ENCODE results near the gene UBD. TPM values are rescaled to one million over a fixed set of nuclear protein-coding genes. Genes with fewer than 3 reads are reported as not detected.

The UBD gene
- total RNA-seq = 158 TPM
- polyA plus RNA-seq = 155 TPM
- long read RNA-seq, donor 1, transcript UBD-203 (2 exons, 1,087 nt) = major isoform, 12 of 12 reads
- long read RNA-seq, donor 1, partial matches to known transcripts = 0 of 12 reads
- long read RNA-seq, donor 1, other reads (novel, unspliced or antisense) = 0 of 12 reads
- long read RNA-seq, donor 2 = 0 reads
- long read RNA-seq, donor 3, transcript UBD-203 (2 exons, 1,087 nt) = major isoform, 90 of 98 reads
- long read RNA-seq, donor 3, partial matches to known transcripts = 0 of 98 reads
- long read RNA-seq, donor 3, other reads (novel, unspliced or antisense) = 8 of 98 reads
- long read RNA-seq, donor 4, transcript UBD-203 (2 exons, 1,087 nt) = major isoform, 54 of 54 reads
- long read RNA-seq, donor 4, partial matches to known transcripts = 0 of 54 reads
- long read RNA-seq, donor 4, other reads (novel, unspliced or antisense) = 0 of 54 reads
- long read RNA-seq, donor 5, transcript UBD-203 (2 exons, 1,087 nt) = major isoform, 138 of 191 reads
- long read RNA-seq, donor 5, partial matches to known transcripts = 53 of 191 reads
- long read RNA-seq, donor 5, other reads (novel, unspliced or antisense) = 0 of 191 reads
- long read RNA-seq, donor 6, transcript UBD-203 (2 exons, 1,087 nt) = major isoform, 45 of 45 reads
- long read RNA-seq, donor 6, partial matches to known transcripts = 0 of 45 reads
- long read RNA-seq, donor 6, other reads (novel, unspliced or antisense) = 0 of 45 reads
- long read RNA-seq, donor 7, transcript UBD-203 (2 exons, 1,087 nt) = major isoform, 53 of 53 reads
- long read RNA-seq, donor 7, partial matches to known transcripts = 0 of 53 reads
- long read RNA-seq, donor 7, other reads (novel, unspliced or antisense) = 0 of 53 reads
- long read RNA-seq, donor 8, transcript UBD-203 (2 exons, 1,087 nt) = major isoform, 24 of 24 reads
- long read RNA-seq, donor 8, partial matches to known transcripts = 0 of 24 reads
- long read RNA-seq, donor 8, other reads (novel, unspliced or antisense) = 0 of 24 reads
- long read RNA-seq, donor 9, transcript UBD-203 (2 exons, 1,087 nt) = major isoform, 29 of 29 reads
- long read RNA-seq, donor 9, partial matches to known transcripts = 0 of 29 reads
- long read RNA-seq, donor 9, other reads (novel, unspliced or antisense) = 0 of 29 reads
- long read RNA-seq, donor 10, transcript UBD-203 (2 exons, 1,087 nt) = major isoform, 37 of 43 reads
- long read RNA-seq, donor 10, partial matches to known transcripts = 0 of 43 reads
- long read RNA-seq, donor 10, other reads (novel, unspliced or antisense) = 6 of 43 reads

DNA sequence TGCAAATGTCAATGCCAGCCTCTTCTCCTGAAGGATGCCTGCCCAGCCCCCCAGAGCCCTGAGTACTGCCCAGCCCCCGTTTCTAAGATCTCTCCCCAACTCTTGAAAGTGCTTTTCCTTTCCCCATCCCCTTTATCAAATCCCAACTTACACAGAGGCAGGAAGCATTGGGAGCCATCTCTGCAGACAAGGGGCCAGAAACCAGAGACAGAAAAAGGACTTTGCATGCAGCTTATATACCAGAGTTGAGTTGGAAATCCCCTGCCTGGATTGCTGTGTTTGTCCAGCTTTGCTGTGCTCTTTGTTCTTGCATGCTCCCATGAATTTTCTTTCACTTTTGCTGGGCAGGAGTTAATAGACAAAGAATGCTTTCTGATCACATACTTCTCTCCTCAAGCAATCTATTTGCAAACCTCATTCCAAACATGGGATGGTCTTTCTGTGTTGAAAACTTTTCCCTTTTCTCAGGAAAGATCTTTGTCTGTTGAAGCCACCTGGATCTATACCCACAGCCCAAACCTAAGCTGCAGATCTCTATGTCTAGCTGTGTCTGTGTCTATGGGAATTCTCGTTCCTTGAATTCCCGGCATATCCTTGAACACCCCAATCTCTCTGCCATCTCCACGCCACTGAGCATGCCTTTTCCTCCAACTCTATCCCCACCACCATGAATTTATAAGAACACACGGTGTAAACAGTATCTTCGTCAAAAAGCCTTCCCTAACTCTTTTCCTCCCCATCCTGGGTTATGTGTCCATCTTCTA, at the start of gene UBD:
UBD (minus strand) TSS at position 209 of the 764 bp plus-strand sequence; CDS start at position 178, 31 bp downstream.
- DNase-seq (ENCODE audit: low read depth in 6 of 9, low spot score in 9 of 9) = peak in 1 of 9 donors; percentile 8
- Histone ChIP-seq H3K4me3 (ENCODE audit: low read length in 2 of 2) (no peak within 1 kb of the TSS), H3K27ac (ENCODE audit: low read depth in 1 of 2, low read length in 1 of 2) (peak within 1 kb of the TSS in 1 of 2 donors; percentile 15), H3K27me3 (ENCODE audit: control insufficient read depth in 2 of 2, insufficient read depth in 1 of 2, low read length in 1 of 2) (peaks cover 2 to 15% of the 10 kb centered on the region in 2 donors), H3K4me1 (ENCODE audit: control insufficient read depth in 2 of 2, insufficient read depth in 2 of 2, low read length in 2 of 2) (peaks cover 0 to 2% of the 10 kb centered on the region in 2 donors), H3K9me3 (ENCODE audit: control insufficient read depth in 2 of 2, insufficient read depth in 1 of 2, low read length in 1 of 2) (no peaks in the 10 kb centered on the region), H3K36me3 (ENCODE audit: control insufficient read depth in 2 of 2, insufficient read depth in 2 of 2, low read length in 1 of 2) (no peaks in the 10 kb centered on the region)
- WGBS = 91% methylated on average over 6 of the region's 6 CpGs

DNA sequence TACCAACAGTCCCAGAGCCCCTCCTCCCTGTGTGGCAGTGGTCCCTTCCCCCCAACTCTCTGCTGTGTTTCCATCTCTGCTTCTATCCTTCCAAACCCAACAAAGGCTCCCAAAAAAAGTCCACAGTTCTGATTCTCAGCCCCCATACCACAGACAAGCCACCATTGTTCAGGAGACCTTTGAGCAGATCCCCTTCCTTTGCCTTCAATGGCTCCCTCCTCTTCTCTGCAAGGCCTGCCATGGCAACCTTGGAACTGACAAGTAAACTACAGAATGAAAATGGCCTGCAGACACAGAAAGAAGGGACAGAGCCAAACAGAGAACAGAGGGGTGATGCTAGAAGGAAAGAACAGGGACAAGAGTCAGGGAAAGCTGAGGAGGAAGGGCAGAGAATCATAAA, 48.6 kb upstream of the UBD start:
- H3K27ac ChIP-seq (ENCODE audit: low read depth in 1 of 2, low read length in 1 of 2) = no peak overlapping the region
- no peaks in the 10 kb centered on the region for H3K9me3 ChIP-seq (ENCODE audit: control insufficient read depth in 2 of 2, insufficient read depth in 1 of 2, low read length in 1 of 2)
- H3K36me3 ChIP-seq (ENCODE audit: control insufficient read depth in 2 of 2, insufficient read depth in 2 of 2, low read length in 1 of 2) = peaks cover 0 to 3% of the 10 kb centered on the region in 2 donors
- no peaks in the 10 kb centered on the region for H3K4me1 ChIP-seq (ENCODE audit: control insufficient read depth in 2 of 2, insufficient read depth in 2 of 2, low read length in 2 of 2)
- no peak for DNase-seq (ENCODE audit: low read depth in 6 of 9, low spot score in 9 of 9)
- no peaks in the 10 kb centered on the region for H3K27me3 ChIP-seq (ENCODE audit: control insufficient read depth in 2 of 2, insufficient read depth in 1 of 2, low read length in 1 of 2)
- H3K4me3 ChIP-seq (ENCODE audit: low read length in 2 of 2) = no peak overlapping the region

DNA sequence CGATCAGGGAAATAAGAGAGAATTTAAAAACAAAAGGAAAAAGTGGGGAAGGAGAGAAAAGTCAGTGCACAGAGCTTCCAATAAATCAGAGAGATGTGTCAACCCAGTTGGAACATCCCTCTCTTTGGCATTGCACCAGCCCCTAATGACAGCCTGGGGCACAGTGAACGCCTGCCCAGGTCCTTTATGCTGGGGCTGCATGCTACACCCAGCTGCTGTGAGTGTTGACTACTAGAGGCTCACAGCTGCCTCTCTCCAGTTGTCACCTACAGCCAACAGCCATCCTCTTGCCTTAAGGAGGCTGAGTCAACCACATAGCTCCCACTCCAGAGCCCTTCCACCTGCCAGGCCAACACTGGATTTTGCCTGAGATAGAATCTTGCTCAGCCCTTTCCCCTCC, 44.4 kb upstream of the UBD start:
- Histone ChIP-seq H3K4me3 (ENCODE audit: low read length in 2 of 2) (no peak overlapping the region), H3K4me1 (ENCODE audit: control insufficient read depth in 2 of 2, insufficient read depth in 2 of 2, low read length in 2 of 2) (no peaks in the 10 kb centered on the region), H3K27ac (ENCODE audit: low read depth in 1 of 2, low read length in 1 of 2) (no peak overlapping the region), H3K27me3 (ENCODE audit: control insufficient read depth in 2 of 2, insufficient read depth in 1 of 2, low read length in 1 of 2) (no peaks in the 10 kb centered on the region), H3K36me3 (ENCODE audit: control insufficient read depth in 2 of 2, insufficient read depth in 2 of 2, low read length in 1 of 2) (no peaks in the 10 kb centered on the region), H3K9me3 (ENCODE audit: control insufficient read depth in 2 of 2, insufficient read depth in 1 of 2, low read length in 1 of 2) (no peaks in the 10 kb centered on the region)
- WGBS = 99% methylated on average over 2 of the region's 2 CpGs
- DNase-seq (ENCODE audit: low read depth in 6 of 9, low spot score in 9 of 9) = no peak

DNA sequence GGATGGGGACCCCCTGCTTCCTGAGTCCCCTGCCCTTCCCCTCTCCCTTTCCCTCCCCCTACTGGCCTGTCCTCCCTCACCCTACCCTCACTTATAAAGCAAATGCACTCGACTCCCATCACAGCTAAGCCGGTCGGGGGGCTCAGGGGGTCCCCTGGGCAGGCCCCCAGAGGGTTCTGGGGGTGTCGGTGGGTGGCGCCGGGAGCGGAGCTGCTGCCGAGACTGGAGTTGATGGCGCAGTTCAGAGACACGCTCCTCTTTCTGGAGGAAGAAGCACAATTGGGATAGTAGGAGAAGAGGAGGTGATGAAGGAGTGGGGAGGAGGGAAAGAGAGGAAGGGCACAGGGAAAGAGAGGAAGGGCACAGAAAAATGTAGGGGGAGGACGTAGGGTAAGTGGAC, 43.9 kb upstream of the UBD start:
- 95% methylated on average over 11 of the region's 11 CpGs for WGBS
- Histone ChIP-seq H3K27me3 (ENCODE audit: control insufficient read depth in 2 of 2, insufficient read depth in 1 of 2, low read length in 1 of 2) (no peaks in the 10 kb centered on the region), H3K4me3 (ENCODE audit: low read length in 2 of 2) (no peak overlapping the region), H3K36me3 (ENCODE audit: control insufficient read depth in 2 of 2, insufficient read depth in 2 of 2, low read length in 1 of 2) (no peaks in the 10 kb centered on the region), H3K9me3 (ENCODE audit: control insufficient read depth in 2 of 2, insufficient read depth in 1 of 2, low read length in 1 of 2) (no peaks in the 10 kb centered on the region), H3K27ac (ENCODE audit: low read depth in 1 of 2, low read length in 1 of 2) (no peak overlapping the region), H3K4me1 (ENCODE audit: control insufficient read depth in 2 of 2, insufficient read depth in 2 of 2, low read length in 2 of 2) (no peaks in the 10 kb centered on the region)
- DNase-seq (ENCODE audit: low read depth in 6 of 9, low spot score in 9 of 9) = no peak

DNA sequence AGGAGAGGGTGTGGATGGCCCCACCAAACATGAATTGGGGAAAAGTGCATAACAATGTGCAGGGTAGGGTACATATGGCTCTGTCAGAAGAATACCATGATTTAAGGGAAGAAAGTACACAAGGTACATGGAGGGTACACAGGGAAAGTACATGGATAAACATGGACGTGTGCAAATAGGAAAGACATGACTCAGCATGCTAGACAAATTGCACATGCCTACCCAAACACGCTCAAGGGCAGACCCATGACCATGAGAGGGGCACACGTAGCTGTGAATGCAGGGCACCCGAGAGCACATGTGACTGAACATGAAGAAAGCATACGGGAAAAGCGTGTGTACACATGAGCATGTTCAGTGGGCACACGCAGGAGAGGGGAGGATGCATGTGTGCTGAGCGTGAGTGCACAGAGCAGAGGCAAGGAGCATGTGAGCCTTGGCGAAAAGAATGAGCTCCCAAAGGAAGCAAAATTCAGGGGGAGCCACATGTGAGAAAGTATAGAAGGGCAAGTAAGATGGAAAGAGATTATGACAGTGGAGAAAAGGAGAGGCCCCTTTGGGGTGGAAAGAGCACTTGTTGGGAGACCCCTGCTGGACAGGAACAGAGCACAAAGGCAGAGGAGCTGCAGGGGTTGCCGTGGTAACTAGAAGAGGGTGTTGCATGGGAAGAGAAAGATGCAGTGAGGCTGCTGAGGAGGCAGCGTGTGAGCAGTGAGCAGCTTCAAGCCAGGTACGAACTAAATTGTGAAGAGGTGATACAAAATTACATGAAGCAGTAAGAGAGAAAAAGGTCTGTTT, 43.2 kb upstream of the UBD start:
- H3K27me3 ChIP-seq (ENCODE audit: control insufficient read depth in 2 of 2, insufficient read depth in 1 of 2, low read length in 1 of 2) = no peaks in the 10 kb centered on the region
- peak in 2 of 9 donors; percentile 3 to 8 for DNase-seq (ENCODE audit: low read depth in 6 of 9, low spot score in 9 of 9)

DNA sequence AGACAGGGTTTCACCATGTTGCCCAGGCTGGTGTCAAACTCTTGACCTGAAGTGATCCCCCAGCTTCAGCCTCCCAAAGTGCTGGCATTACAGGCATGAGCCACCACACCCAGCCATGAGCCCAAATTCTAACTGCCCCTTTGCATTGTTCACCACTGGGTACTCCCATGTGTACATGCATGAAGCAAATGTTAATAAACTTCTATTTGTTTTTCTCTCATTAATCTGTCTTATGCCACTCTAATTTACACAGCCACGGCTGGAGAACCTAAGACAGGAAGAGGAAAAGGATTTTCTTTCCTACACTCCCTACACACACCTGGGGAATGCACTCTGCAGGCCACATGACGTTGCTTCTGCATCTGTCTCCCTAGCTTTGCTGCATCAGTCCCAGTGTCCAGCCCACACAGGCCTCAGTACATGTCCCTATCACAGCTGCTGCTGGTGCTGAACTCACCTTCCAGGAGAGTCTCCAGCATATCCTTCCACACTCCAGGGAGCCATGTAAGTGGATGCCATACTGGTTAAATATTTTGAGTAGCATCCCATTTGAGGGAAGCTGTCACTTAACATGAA, 38.7 kb upstream of the UBD start:
- Histone ChIP-seq H3K4me3 (ENCODE audit: low read length in 2 of 2) (no peak overlapping the region), H3K27me3 (ENCODE audit: control insufficient read depth in 2 of 2, insufficient read depth in 1 of 2, low read length in 1 of 2) (no peaks in the 10 kb centered on the region)
- WGBS = 81% methylated on average over 2 of the region's 2 CpGs

More for the DNA sequence above, 43.2 kb upstream of the UBD start:
- no peak overlapping the region for H3K27ac ChIP-seq (ENCODE audit: low read depth in 1 of 2, low read length in 1 of 2)
- WGBS = 92% methylated on average over 12 of the region's 12 CpGs
- H3K4me3 ChIP-seq (ENCODE audit: low read length in 2 of 2) = no peak overlapping the region
- no peaks in the 10 kb centered on the region for H3K4me1 ChIP-seq (ENCODE audit: control insufficient read depth in 2 of 2, insufficient read depth in 2 of 2, low read length in 2 of 2)
- no peaks in the 10 kb centered on the region for H3K9me3 ChIP-seq (ENCODE audit: control insufficient read depth in 2 of 2, insufficient read depth in 1 of 2, low read length in 1 of 2)
- H3K36me3 ChIP-seq (ENCODE audit: control insufficient read depth in 2 of 2, insufficient read depth in 2 of 2, low read length in 1 of 2) = no peaks in the 10 kb centered on the region

DNA sequence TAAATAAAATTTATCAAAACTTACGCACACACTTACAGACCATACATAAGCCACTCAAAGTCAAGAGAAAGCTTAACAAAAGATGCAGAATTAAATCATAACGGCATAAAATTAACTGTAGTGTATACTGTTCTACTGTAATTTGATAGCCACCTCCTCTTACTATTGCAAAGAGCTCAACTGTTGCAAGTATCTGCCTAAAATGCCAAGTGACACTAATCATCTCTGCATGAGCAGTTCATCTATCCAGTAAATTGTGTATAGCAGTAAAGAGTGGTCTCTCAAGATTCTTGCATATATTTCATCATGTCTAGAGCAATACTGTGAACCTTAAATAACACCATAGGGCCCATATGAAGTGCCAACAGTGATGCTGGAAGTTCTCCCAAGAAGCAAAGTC, 37.7 kb upstream of the UBD start:
- DNase-seq (ENCODE audit: low read depth in 6 of 9, low spot score in 9 of 9) = no peak
- no peaks in the 10 kb centered on the region for H3K4me1 ChIP-seq (ENCODE audit: control insufficient read depth in 2 of 2, insufficient read depth in 2 of 2, low read length in 2 of 2)
- WGBS = 97% methylated on average over 2 of the region's 2 CpGs
- H3K9me3 ChIP-seq (ENCODE audit: control insufficient read depth in 2 of 2, insufficient read depth in 1 of 2, low read length in 1 of 2) = no peaks in the 10 kb centered on the region
- H3K27ac ChIP-seq (ENCODE audit: low read depth in 1 of 2, low read length in 1 of 2) = no peak overlapping the region
- no peaks in the 10 kb centered on the region for H3K27me3 ChIP-seq (ENCODE audit: control insufficient read depth in 2 of 2, insufficient read depth in 1 of 2, low read length in 1 of 2)
- no peaks in the 10 kb centered on the region for H3K36me3 ChIP-seq (ENCODE audit: control insufficient read depth in 2 of 2, insufficient read depth in 2 of 2, low read length in 1 of 2)
- no peak overlapping the region for H3K4me3 ChIP-seq (ENCODE audit: low read length in 2 of 2)

More for the DNA sequence above, 38.7 kb upstream of the UBD start:
- no peak overlapping the region for H3K27ac ChIP-seq (ENCODE audit: low read depth in 1 of 2, low read length in 1 of 2)
- no peak for DNase-seq (ENCODE audit: low read depth in 6 of 9, low spot score in 9 of 9)
- H3K4me1 ChIP-seq (ENCODE audit: control insufficient read depth in 2 of 2, insufficient read depth in 2 of 2, low read length in 2 of 2) = no peaks in the 10 kb centered on the region
- no peaks in the 10 kb centered on the region for H3K36me3 ChIP-seq (ENCODE audit: control insufficient read depth in 2 of 2, insufficient read depth in 2 of 2, low read length in 1 of 2)
- no peaks in the 10 kb centered on the region for H3K9me3 ChIP-seq (ENCODE audit: control insufficient read depth in 2 of 2, insufficient read depth in 1 of 2, low read length in 1 of 2)
